Measurements from ENCODE around the gene SERINC2.

GRCh38 chr1:31400393-31400792, 12.6 kb upstream of the SERINC2 start:
- TF ChIP-seq L3MBTL2 (conservative IDR thresholded peaks at IDR 0.05) (no peak), TARDBP (IDR thresholded peaks at IDR 0.05) (no peak), SP1 (IDR thresholded peaks at IDR 0.05) (no peak)
